ENCODE measurements around the gene ABI3. TPM values are rescaled to one million over a fixed set of nuclear protein-coding genes. Genes with fewer than 3 reads are reported as not detected.

ABI3 gene
- total RNA-seq, 2 donors from 2014 or later = 23.5 to 36.1 TPM

Other genes starting within 250 kb of the ABI3 start
- gene GIP, start 242.1 kb upstream of the ABI3 start, total RNA-seq = not detected
- under 1 TPM in 1 of 2 donors, not detected in 1; 0.63 TPM for gene IGF2BP1, start 213.3 kb upstream of the ABI3 start, total RNA-seq
- gene B4GALNT2, start 77.9 kb upstream of the ABI3 start, total RNA-seq = under 1 TPM; 0.02 to 0.05 TPM
- 10 to 100 TPM; 23.1 to 27.0 TPM for gene GNGT2, start 133 bp upstream of the ABI3 start, total RNA-seq
- not detected for gene PHOSPHO1, start 20.1 kb downstream of the ABI3 start, total RNA-seq
- gene ZNF652, start 151.5 kb downstream of the ABI3 start, total RNA-seq = 10 to 100 TPM; 10.7 to 13.1 TPM
- 100 to 1,000 TPM; 122 to 332 TPM for gene PHB1, start 204.2 kb downstream of the ABI3 start, total RNA-seq

Measured in activated T-helper 17 cell treated with anti-CD3 and anti-CD28 coated beads, Interleukin-2, amount 50 U/mL, for 72 hours (primary cell).